GM12878 (cell line): ENCODE measurements around the gene CD84. TPM values are rescaled to one million over a fixed set of nuclear protein-coding genes. Genes with fewer than 3 reads are reported as not detected.

ENCODE experiments used
- ASH2L ChIP-seq: fragments of 300-600, 200-600 bp; sonication (generic); IDR thresholded peaks from 2 replicates; pipeline ENCODE4 v1.6.1; 2017; ENCODE audit warnings: low read depth, mild to moderate bottlenecking, borderline replicate concordance
- ATF7 ChIP-seq: fragments of 450-650 bp; IDR thresholded peaks from 2 replicates; pipeline ENCODE4 v1.6.1; 2016; ENCODE audit warnings: low read depth, mild to moderate bottlenecking
- BACH1 ChIP-seq: fragments of 450-650 bp; IDR thresholded peaks from 2 replicates; pipeline ENCODE4 v1.6.1; 2017; ENCODE audit warnings: mild to moderate bottlenecking, borderline replicate concordance
- BRCA1 ChIP-seq: IDR thresholded peaks from 2 replicates; pipeline ENCODE4 v1.6.1; 2011; ENCODE audit warnings: low read depth, low read length, improper control_type of control experiment
- CBX5 ChIP-seq: sonication (generic); IDR thresholded peaks from 2 replicates; pipeline ENCODE4 v1.6.1; 2016; ENCODE audit warnings: low read depth, moderate library complexity, mild to moderate bottlenecking, inconsistent platforms
- CEBPB ChIP-seq, 2 experiments: fragments of 150-350 bp in 1 of 2; IDR thresholded peaks; 2 replicates each; pipeline ENCODE4 v1.6.1; 2012 to 2014; ENCODE audit warnings: low read depth in 2 of 2, low read length in 2 of 2, borderline replicate concordance in 1 of 2, inconsistent platforms in 1 of 2
- CREM ChIP-seq: IDR thresholded peaks from 2 replicates; pipeline ENCODE4 v1.6.1; 2014; ENCODE audit warnings: antibody characterized with exemption, low read depth
- DPF2 ChIP-seq: fragments of 450-650 bp; IDR thresholded peaks from 2 replicates; pipeline ENCODE4 v1.6.1; 2017; ENCODE audit warnings: mild to moderate bottlenecking
- IKZF2 ChIP-seq, 2 experiments: fragments of 450-650 bp; IDR thresholded peaks; 2 replicates each; pipeline ENCODE4 v1.6.1; 2017; ENCODE audit warnings: mild to moderate bottlenecking in 2 of 2, moderate library complexity in 2 of 2
- KAT2A ChIP-seq: conservative IDR thresholded peaks from 2 replicates; pipeline ENCODE4 v1.6.1; 2011; ENCODE audit warnings: low read depth, low read length; ENCODE audit not compliant: control insufficient read depth
- MTA3 ChIP-seq: IDR thresholded peaks from 2 replicates; pipeline ENCODE4 v1.6.1; 2012; ENCODE audit warnings: low read length, inconsistent platforms, borderline replicate concordance
- NFIC ChIP-seq: IDR thresholded peaks from 2 replicates; pipeline ENCODE4 v1.6.1; 2012; ENCODE audit warnings: low read depth, mild to moderate bottlenecking, inconsistent platforms, low read length, moderate library complexity
- NFXL1 ChIP-seq: fragments of 450-650 bp; IDR thresholded peaks from 2 replicates; pipeline ENCODE4 v1.6.1; 2017; ENCODE audit warnings: antibody characterized with exemption, mild to moderate bottlenecking, borderline replicate concordance
- NR2C2 ChIP-seq: IDR thresholded peaks from 2 replicates; pipeline ENCODE4 v1.6.1; 2011; ENCODE audit warnings: borderline replicate concordance, low read depth; ENCODE audit not compliant: control insufficient read depth, insufficient read length
- NRF1 ChIP-seq: conservative IDR thresholded peaks from 2 replicates; pipeline ENCODE4 v1.6.1; 2011; ENCODE audit warnings: mild to moderate bottlenecking, low read depth, low read length, improper control_type of control experiment
- PAX8 ChIP-seq: fragments of 450-650 bp; IDR thresholded peaks from 2 replicates; pipeline ENCODE4 v1.6.1; 2017; ENCODE audit warnings: mild to moderate bottlenecking, moderate library complexity
- POLR2A ChIP-seq: IDR thresholded peaks from 2 replicates; pipeline ENCODE4 v1.6.1; 2011; ENCODE audit warnings: low read depth, mild to moderate bottlenecking, low read length
- POLR2AphosphoS5 ChIP-seq: IDR thresholded peaks from 2 replicates; pipeline ENCODE4 v1.6.1; 2011; ENCODE audit warnings: mild to moderate bottlenecking, low read length, inconsistent platforms
- RCOR1 ChIP-seq: conservative IDR thresholded peaks from 2 replicates; pipeline ENCODE4 v1.6.1; 2012; ENCODE audit warnings: low read depth, low read length, improper control_type of control experiment
- SUPT20H ChIP-seq: IDR thresholded peaks from 2 replicates; pipeline ENCODE4 v1.6.1; 2011; ENCODE audit warnings: low read depth, mild to moderate bottlenecking, low read length, moderate library complexity, borderline replicate concordance; ENCODE audit not compliant: control insufficient read depth
- TCF7 ChIP-seq: IDR thresholded peaks from 2 replicates; pipeline ENCODE4 v1.6.1; 2014; ENCODE audit warnings: antibody characterized with exemption, borderline replicate concordance
- ZNF384 ChIP-seq: IDR thresholded peaks from 2 replicates; pipeline ENCODE4 v1.6.1; 2012; ENCODE audit warnings: low read depth, mild to moderate bottlenecking, low read length, improper control_type of control experiment, borderline replicate concordance
- ZNF622 ChIP-seq: fragments of 450-650 bp; IDR thresholded peaks from 2 replicates; pipeline ENCODE4 v1.6.1; 2017; ENCODE audit warnings: mild to moderate bottlenecking, inconsistent platforms
- polyA plus RNA-seq, 11 experiments: library from polyadenylated mRNA; depleted of rRNA in 4 of 11; unstranded in 6 of 11; stranded (reverse) in 5 of 11; fragments of >200 nt; fragmentation: Nextera tagmentation in 4 of 11; fragmentation: Illumina TruSeq in 1 of 11; extraction: Ambion mirVana in 4 of 11; extraction: Trizol in 1 of 11; gene quantifications; 1 replicate in 1 of 11; 2 replicates in 10 of 11; pipeline versions ENCODE4 v1.2.1 to v1.2.3, GENCODE V29; 2011 to 2016; ENCODE audit warnings: inconsistent platforms in 2 of 11, missing spikeins in 2 of 11, low read depth in 1 of 11
- total RNA-seq, 4 experiments: library from RNA; depleted of rRNA in 3 of 4; stranded (reverse); fragments of >200 nt in 3 of 4; fragmentation: Illumina TruSeq in 1 of 4; extraction: Trizol in 1 of 4; gene quantifications; 2 replicates each; pipeline versions ENCODE4 v1.2.1 to v1.2.3, GENCODE V29; 2013 to 2021
- TF ChIP-seq, protein P1 (sequence below): fragments of 450-650 bp; IDR thresholded peaks from 2 replicates; pipeline ENCODE4 v1.6.1; 2017; ENCODE audit warnings: mild to moderate bottlenecking, moderate library complexity
- TF ChIP-seq, protein P2 (sequence below): fragments of 450-650 bp; IDR thresholded peaks from 2 replicates; pipeline ENCODE4 v1.6.1; 2017; ENCODE audit warnings: mild to moderate bottlenecking
- TF ChIP-seq, protein P3 (sequence below): IDR thresholded peaks from 2 replicates; pipeline ENCODE4 v1.6.1; 2011; ENCODE audit warnings: low read depth, mild to moderate bottlenecking, low read length, moderate library complexity, borderline replicate concordance; ENCODE audit errors: extremely low read depth

The CD84 gene
- total and polyA plus RNA-seq, 10 of the 15 experiments (the other 5 are each of a cell fraction or from before 2014, with no cell fraction given) = 3.4 to 20.3 (median 11.7) TPM

DNA sequence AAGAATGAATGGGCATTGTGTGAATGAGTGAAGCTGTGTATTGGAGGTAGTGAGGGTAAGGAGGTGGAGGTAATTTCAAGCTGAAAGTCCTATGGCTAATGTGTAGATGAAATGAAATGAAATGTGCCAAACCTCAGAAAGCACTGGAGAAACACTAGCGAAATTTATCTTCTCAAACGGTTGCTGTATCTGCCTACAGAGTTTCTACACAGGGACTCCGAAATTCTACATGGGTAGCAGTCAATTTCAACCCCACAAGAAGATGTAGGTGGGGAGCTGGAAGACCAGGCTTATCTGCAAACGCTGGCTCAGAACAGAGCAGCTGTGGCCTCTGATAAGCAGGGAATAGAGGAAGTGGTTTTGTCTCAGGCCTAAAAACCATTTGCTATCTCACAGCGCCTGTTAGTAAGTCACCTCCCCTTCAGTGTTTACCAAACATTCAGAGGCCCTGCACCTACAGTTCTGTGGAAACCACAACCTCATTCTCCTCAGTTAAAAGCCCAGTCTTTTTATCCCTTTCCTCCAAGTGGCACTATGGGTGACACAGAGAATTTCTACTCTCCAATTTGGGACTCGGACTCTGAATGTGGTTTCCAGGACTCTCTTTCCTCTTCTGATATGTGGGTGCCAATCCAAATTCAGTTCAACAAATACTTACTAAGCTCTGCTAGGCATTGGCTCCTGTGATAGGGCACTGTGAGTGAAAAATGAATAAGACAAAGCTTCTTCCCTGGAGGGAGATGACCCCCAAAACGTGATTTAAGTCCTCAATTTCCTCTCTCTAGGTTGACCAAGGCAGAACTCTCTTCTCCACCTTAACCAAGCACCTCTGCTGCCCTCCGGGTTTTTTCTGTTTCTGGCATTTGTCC lies 39.1 kb downstream of the CD84 start (continued):
- TF ChIP-seq, protein P1, sequence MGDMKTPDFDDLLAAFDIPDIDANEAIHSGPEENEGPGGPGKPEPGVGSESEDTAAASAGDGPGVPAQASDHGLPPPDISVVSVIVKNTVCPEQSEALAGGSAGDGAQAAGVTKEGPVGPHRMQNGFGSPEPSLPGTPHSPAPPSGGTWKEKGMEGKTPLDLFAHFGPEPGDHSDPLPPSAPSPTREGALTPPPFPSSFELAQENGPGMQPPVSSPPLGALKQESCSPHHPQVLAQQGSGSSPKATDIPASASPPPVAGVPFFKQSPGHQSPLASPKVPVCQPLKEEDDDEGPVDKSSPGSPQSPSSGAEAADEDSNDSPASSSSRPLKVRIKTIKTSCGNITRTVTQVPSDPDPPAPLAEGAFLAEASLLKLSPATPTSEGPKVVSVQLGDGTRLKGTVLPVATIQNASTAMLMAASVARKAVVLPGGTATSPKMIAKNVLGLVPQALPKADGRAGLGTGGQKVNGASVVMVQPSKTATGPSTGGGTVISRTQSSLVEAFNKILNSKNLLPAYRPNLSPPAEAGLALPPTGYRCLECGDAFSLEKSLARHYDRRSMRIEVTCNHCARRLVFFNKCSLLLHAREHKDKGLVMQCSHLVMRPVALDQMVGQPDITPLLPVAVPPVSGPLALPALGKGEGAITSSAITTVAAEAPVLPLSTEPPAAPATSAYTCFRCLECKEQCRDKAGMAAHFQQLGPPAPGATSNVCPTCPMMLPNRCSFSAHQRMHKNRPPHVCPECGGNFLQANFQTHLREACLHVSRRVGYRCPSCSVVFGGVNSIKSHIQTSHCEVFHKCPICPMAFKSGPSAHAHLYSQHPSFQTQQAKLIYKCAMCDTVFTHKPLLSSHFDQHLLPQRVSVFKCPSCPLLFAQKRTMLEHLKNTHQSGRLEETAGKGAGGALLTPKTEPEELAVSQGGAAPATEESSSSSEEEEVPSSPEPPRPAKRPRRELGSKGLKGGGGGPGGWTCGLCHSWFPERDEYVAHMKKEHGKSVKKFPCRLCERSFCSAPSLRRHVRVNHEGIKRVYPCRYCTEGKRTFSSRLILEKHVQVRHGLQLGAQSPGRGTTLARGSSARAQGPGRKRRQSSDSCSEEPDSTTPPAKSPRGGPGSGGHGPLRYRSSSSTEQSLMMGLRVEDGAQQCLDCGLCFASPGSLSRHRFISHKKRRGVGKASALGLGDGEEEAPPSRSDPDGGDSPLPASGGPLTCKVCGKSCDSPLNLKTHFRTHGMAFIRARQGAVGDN = peak; percentile 98
- no peak for TF ChIP-seq ASH2L
- TF ChIP-seq TCF7 = no peak
- no peak for TF ChIP-seq NFXL1
- peak; percentile 94 to 96 for TF ChIP-seq IKZF2 (IDR thresholded peaks at IDR 0.05)
- peak; percentile 66 for TF ChIP-seq POLR2A
- TF ChIP-seq PAX8 = no peak
- peak; percentile 74; the same call in 1 of the 2 replicates for TF ChIP-seq DPF2
- TF ChIP-seq MTA3 = peak; percentile 54; the same call in 1 of the 2 replicates
- 0 out of 2 replicates have a peak, but pooled peaks have one; percentile 74 for TF ChIP-seq RCOR1
- no peak for TF ChIP-seq NRF1
- peak; percentile 86 for TF ChIP-seq POLR2AphosphoS5
- TF ChIP-seq, protein P2, sequence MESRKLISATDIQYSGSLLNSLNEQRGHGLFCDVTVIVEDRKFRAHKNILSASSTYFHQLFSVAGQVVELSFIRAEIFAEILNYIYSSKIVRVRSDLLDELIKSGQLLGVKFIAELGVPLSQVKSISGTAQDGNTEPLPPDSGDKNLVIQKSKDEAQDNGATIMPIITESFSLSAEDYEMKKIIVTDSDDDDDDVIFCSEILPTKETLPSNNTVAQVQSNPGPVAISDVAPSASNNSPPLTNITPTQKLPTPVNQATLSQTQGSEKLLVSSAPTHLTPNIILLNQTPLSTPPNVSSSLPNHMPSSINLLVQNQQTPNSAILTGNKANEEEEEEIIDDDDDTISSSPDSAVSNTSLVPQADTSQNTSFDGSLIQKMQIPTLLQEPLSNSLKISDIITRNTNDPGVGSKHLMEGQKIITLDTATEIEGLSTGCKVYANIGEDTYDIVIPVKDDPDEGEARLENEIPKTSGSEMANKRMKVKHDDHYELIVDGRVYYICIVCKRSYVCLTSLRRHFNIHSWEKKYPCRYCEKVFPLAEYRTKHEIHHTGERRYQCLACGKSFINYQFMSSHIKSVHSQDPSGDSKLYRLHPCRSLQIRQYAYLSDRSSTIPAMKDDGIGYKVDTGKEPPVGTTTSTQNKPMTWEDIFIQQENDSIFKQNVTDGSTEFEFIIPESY = no peak
- peak; percentile 64 for TF ChIP-seq ATF7
- no peak for TF ChIP-seq ZNF384
- TF ChIP-seq CBX5 = 0 out of 2 replicates have a peak, but pooled peaks have one; percentile 84
- TF ChIP-seq SUPT20H = no peak
- no peak for TF ChIP-seq BRCA1
- TF ChIP-seq ZNF622 = no peak
- TF ChIP-seq NFIC = peak; percentile 84
- no peak for TF ChIP-seq KAT2A
- TF ChIP-seq, protein P3, sequence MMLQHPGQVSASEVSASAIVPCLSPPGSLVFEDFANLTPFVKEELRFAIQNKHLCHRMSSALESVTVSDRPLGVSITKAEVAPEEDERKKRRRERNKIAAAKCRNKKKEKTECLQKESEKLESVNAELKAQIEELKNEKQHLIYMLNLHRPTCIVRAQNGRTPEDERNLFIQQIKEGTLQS = no peak
- peak; percentile 16 for TF ChIP-seq BACH1
- no peak for TF ChIP-seq CREM
- TF ChIP-seq CEBPB (IDR thresholded peaks at IDR 0.05; ENCODE audit: borderline replicate concordance in 1 of 2, low read depth in 2 of 2, low read length in 2 of 2) = no peak
- no peak for TF ChIP-seq NR2C2
